SIG-M5 treated with dmso at 0.1 percent for 504 hours (cell line): ENCODE results near the gene CELF2.
A peak's percentile ranks its signal among the peaks of the same experiment; 100 is the strongest.

Experiments used
- DNase-seq: peaks from one replicate; lab custom pipeline; 2025; ENCODE audit not compliant: unreplicated experiment; lab: John Stamatoyannopoulos, UW

The CELF2 gene

GRCh38 chr10:11262494-11263345, 245.0 kb downstream of the CELF2 start:
- no peak for DNase-seq

GRCh38 chr10:11263767-11264166, 246.1 kb downstream of the CELF2 start:
- no peak for DNase-seq

GRCh38 chr10:11264296-11265048, 246.8 kb downstream of the CELF2 start:
- DNase-seq = no peak

- no peak for DNase-seq
Observed at GRCh38 chr10:11265484-11265883, 247.8 kb downstream of the CELF2 start.

- no peak for DNase-seq
Observed at GRCh38 chr10:11266426-11266825, 248.8 kb downstream of the CELF2 start.

GRCh38 chr10:11270135-11270857, 252.6 kb downstream of the CELF2 start:
- no peak for DNase-seq

GRCh38 chr10:11270858-11271179, 253.1 kb downstream of the CELF2 start:
- DNase-seq = no peak

- no peak for DNase-seq
Observed at GRCh38 chr10:11272915-11273389, 255.3 kb downstream of the CELF2 start.

- DNase-seq = no peak
Observed at GRCh38 chr10:11274452-11274851, 256.8 kb downstream of the CELF2 start.

- no peak for DNase-seq
Observed at GRCh38 chr10:11275651-11276050, 258.0 kb downstream of the CELF2 start.

GRCh38 chr10:11276449-11276990, 258.8 kb downstream of the CELF2 start:
- DNase-seq = no peak

GRCh38 chr10:11279314-11279713, 261.6 kb downstream of the CELF2 start:
- no peak for DNase-seq

GRCh38 chr10:11280187-11280932, 262.7 kb downstream of the CELF2 start:
- no peak for DNase-seq

- DNase-seq = no peak
Observed at GRCh38 chr10:11282156-11282555, 264.5 kb downstream of the CELF2 start.

- no peak for DNase-seq
Observed at GRCh38 chr10:11282661-11283060, 265.0 kb downstream of the CELF2 start.

- DNase-seq = no peak
Observed at GRCh38 chr10:11284291-11285085, 266.8 kb downstream of the CELF2 start.

GRCh38 chr10:11285171-11285570, 267.5 kb downstream of the CELF2 start:
- DNase-seq = peak; percentile 6

GRCh38 chr10:11286261-11286852, 268.7 kb downstream of the CELF2 start:
- DNase-seq = no peak

GRCh38 chr10:11288302-11288701, 270.6 kb downstream of the CELF2 start:
- DNase-seq = no peak
